ENCODE results near the gene CAMK2B.

DNA sequence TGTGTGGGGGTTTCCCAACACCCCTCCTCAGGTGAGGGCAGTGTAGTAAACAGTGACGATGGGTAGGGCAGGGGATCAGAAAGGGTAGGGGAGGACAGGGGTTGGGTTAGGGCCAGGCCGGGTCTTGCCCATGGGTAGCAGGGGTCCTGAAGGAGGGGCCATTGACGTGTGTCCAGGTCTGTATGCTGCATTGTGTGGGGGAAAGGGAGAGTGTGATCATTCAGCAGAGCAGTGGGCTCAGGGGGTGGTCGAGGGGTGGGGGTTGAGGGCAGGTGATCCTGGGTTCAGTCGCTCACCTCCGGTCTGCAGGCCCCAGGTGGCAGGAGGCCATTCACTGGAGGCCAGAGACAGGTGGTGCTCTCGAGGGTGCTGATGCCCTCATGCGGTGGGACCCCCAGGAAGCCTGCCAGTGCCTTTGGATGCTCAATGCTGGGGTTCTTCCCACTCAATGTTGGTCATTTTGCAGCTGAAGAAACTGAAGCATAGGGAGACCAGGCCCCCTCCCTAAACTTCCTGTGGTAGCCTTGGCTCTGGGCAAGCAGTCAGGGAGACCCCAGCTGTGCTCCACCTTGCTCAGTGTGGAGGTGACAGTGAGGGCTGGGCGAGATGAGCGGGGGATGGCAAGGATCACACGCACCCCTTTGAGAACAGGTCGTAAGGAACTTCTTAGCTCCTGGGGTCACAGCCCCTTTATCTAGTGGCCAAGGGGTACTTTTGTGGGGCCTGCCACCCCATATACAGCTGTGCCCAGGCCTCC, 48.8 kb upstream of the CAMK2B start:
- TF ChIP-seq, protein P1, sequence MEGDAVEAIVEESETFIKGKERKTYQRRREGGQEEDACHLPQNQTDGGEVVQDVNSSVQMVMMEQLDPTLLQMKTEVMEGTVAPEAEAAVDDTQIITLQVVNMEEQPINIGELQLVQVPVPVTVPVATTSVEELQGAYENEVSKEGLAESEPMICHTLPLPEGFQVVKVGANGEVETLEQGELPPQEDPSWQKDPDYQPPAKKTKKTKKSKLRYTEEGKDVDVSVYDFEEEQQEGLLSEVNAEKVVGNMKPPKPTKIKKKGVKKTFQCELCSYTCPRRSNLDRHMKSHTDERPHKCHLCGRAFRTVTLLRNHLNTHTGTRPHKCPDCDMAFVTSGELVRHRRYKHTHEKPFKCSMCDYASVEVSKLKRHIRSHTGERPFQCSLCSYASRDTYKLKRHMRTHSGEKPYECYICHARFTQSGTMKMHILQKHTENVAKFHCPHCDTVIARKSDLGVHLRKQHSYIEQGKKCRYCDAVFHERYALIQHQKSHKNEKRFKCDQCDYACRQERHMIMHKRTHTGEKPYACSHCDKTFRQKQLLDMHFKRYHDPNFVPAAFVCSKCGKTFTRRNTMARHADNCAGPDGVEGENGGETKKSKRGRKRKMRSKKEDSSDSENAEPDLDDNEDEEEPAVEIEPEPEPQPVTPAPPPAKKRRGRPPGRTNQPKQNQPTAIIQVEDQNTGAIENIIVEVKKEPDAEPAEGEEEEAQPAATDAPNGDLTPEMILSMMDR (IDR thresholded peaks at IDR 0.05 in 2 of 3, conservative IDR thresholded peaks at IDR 0.05 in 1 of 3; ENCODE audit: borderline replicate concordance in 1 of 3, insufficient read depth in 1 of 3, low read depth in 2 of 3, low read length in 2 of 3) = no peak
- no peak for TF ChIP-seq CBX3 (IDR thresholded peaks at IDR 0.05; ENCODE audit: low read depth)
- no peak for TF ChIP-seq POLR2AphosphoS5 (IDR thresholded peaks at IDR 0.05; ENCODE audit: low read depth, low read length)
- TF ChIP-seq POLR2A (IDR thresholded peaks at IDR 0.05; ENCODE audit: borderline replicate concordance, extremely low read depth, insufficient read depth, insufficient read length) = no peak
- no peak for TF ChIP-seq CEBPB (IDR thresholded peaks at IDR 0.05; ENCODE audit: low read depth)
- no peak for TF ChIP-seq SRF (IDR thresholded peaks at IDR 0.05; ENCODE audit: low read depth)
- TF ChIP-seq, protein P2, sequence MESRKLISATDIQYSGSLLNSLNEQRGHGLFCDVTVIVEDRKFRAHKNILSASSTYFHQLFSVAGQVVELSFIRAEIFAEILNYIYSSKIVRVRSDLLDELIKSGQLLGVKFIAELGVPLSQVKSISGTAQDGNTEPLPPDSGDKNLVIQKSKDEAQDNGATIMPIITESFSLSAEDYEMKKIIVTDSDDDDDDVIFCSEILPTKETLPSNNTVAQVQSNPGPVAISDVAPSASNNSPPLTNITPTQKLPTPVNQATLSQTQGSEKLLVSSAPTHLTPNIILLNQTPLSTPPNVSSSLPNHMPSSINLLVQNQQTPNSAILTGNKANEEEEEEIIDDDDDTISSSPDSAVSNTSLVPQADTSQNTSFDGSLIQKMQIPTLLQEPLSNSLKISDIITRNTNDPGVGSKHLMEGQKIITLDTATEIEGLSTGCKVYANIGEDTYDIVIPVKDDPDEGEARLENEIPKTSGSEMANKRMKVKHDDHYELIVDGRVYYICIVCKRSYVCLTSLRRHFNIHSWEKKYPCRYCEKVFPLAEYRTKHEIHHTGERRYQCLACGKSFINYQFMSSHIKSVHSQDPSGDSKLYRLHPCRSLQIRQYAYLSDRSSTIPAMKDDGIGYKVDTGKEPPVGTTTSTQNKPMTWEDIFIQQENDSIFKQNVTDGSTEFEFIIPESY (IDR thresholded peaks at IDR 0.05; ENCODE audit: extremely low read depth, insufficient replicate concordance, low read length) = no peak
- no peak for TF ChIP-seq EZH2 (IDR thresholded peaks at IDR 0.05)
